GM19372 (cell line): Measurements from ENCODE around the gene ELF4.

Experiments
- ATAC-seq: cut with Tn5 transposase; IDR thresholded peaks from one replicate; pipeline ENCODE4 v1.9.1; 2021; ENCODE audit warnings: mild to moderate bottlenecking, low read depth, moderate library complexity; ENCODE audit not compliant: unreplicated experiment

The ELF4 gene

DNA sequence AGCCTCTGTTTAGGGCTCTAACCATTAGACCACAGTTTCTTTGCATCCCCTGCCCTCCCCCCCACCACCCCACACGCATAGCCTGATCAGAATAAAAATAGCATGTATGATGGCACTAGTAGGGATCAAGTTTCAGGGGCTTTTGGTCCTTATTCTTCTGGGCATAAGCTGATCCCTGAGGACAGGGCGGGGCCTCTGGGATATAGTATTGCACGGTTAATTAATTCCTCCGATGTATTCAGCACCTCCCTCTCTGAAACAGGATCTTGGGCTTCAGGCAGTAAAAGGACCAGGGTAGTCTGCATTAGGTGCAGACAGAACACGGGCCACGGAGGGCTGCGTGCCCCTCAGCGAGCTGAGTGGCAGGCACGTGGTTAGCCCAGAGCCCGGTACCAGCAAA, 57.1 kb downstream of the ELF4 start:
- no peak for ATAC-seq

DNA sequence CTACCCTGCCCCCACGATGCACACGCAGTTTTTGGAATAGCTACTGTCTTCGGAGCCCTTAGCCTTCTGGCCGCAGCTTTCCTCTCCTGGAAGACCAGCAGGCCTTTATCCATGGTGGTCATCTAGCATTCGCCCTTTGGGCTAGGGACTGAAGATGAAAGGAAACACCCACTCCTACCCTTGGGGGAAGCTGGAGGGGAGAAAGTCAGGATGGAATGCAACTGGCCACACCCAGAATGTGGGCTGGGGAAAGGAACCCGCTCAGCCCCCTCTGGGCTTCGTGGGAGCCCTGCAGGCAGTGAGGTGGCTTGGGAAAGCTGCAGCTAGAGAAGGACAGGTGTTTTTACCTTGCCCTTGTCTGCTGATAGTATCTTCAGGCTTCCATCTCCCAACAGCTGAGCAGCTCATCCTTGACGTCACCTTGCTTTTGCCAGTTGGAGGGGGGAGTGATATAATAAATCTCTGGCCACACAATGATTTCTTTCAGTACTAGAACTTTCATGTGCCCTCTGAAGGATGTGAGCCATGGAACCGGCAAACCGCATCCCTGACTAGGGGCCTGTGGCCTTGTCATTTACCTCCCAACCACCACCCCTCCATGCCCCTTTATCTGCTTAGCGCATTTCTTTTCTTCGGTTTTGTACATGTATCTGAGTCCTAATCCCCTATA, 59.0 kb downstream of the ELF4 start:
- no peak for ATAC-seq

DNA sequence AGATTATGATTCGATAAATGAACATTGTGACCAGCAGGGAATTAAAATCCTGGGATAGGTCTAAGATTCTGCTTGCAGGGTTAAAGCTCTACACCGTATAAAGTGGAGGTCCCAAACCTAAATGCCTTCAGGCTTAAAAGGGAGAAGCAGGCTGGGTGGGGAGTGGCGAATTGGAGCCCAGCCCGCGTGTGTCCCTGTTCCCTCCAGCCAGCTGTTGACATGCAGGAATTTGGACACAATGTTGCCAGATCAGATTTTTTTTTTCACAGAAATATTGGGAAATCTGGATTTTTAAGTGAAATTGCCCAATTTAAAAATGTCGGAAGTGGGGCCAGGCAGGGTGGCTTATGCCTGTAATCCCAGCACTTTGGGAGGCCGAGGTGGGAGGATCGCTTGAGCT, 60.5 kb downstream of the ELF4 start:
- no peak for ATAC-seq

DNA sequence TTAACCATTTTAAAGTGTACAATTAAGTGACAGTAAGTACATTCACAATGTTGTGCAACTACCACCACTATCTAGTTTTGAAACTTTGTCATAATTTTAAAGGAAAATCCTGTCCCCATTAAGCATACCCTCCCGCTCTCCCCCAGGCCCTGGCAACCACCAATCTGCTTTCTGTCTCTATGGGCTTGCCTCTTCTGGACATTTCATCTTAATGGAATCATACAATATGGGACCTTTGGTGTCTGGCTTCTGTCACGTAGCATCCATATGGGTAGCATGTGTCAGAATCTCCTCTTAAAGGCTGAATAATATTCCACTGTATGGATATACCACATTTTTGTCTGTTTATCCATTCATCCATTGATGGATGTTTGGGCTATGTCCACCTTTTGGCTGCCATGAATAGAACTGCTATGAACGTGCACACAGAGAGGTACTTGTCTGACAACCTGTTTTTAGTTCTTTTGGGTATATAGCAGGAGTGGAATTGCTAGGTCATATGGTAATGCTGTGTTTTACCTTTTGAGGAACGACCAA, 61.5 kb downstream of the ELF4 start:
- no peak for ATAC-seq

DNA sequence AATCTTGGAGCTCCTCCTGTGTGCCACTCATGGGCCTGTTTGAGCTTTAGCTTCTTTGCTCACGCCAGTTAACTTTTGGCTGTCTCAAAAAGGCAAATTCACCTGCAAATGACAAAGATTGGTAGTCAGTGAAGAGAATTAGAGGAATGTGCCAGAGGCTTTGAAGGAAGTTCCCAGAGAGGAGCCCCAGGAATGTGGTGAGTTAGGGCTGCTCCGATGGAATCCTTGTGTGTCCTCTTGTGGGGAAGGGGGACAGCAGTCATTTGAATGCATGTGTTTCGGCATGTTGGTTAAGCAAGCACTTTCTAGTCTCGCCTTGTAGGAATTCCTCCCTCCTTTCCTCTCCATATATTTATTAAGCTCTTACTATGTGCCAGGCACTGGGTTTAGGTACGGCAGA, 62.9 kb downstream of the ELF4 start:
- ATAC-seq: no peak

DNA sequence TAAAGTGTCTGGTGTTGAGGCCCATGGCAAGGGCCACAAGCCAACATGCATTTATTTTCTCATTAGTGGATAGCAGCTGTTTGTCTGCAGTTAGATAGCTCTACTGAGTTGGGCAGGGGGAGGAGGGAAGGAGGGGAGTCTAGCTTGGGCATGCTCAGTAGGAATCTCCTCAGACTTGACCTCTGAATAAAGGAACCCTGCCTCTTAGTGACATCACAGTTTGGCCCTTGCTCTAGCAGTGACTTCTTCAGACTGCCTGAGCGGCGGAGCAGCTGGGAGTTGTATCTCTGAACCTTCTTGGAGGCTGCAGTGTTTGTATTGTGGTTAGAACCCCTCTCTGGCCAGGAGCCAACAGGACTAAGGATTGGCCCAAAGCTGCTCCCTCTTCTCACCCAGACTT, 70.5 kb downstream of the ELF4 start:
- ATAC-seq: no peak

DNA sequence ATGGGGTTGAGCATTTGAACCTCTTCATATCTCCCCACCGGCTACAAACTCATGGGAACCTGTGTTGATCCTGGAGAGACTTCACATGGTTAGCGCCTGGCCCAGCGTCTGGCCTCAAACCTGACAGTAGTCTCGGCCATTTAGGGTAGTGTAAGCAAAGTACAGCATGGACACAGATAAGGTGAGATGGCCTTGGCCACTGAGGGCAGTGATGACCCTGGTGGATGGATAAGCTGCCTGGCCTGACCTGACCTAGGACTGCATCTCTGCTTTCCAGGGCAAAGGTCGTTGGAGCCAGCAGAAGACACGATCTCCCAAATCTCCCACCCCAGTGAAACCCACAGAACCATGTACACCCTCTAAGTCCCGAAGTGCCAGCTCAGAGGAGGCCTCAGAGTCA, 76.1 kb downstream of the ELF4 start:
- ATAC-seq: no peak

DNA sequence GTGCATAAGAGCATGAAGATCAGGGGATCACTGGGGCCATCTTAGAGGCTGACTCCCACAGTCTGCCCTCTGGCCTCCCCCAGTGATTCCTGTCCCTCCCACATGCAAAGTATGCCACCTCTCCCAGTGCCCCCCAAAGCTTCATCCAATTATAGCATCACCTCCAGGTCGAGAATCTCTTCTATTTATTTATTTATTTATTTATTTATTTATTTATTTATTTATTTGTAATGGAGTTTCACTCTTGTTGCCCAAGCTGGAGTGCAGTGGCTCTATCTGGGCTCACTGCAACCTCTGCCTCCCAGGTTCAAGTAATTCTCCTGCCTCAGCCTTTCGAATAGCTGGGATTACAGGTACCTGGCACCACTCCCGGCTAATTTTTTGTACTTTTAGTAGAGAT, 77.7 kb downstream of the ELF4 start:
- ATAC-seq: no peak

DNA sequence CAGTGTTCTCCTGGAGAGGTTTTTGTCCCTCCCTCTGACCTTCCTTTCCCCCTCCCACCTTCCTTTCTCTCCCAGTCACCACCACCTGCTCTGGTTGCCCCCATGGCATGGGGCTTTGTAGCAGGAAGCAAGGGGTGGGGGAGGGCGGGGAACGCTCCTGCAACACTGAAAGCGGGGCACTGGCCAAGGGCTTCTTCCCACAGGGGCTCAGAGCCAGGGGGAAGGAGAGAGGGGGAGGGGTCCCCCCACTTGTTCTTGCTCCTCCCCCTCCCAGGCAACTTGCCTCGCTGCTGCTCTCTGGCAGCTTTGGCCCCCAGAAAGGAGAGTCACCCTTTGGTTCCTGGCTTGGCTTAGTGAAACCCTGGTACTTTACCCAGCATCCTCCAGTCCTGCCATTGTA, 79.5 kb downstream of the ELF4 start:
- ATAC-seq: no peak

DNA sequence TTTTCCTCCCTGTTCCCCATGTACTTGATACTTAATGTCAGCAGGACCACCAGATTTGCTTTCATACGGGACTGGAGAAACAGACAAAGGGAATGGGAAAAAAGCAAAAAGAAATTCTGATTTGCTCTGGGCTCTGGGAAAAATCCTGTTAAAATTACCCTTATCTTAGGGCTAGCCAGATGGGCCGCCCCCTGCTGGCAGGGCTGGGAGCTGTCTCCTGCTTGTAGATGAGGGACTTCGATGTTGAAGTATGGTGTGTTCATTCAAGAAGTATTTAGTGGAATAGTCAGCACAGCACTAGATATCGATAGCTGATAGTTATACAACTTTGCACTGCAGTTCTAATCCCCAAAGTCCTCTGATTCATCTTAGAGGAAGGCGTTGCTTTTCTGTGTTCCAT, 82.1 kb downstream of the ELF4 start:
- ATAC-seq: no peak

DNA sequence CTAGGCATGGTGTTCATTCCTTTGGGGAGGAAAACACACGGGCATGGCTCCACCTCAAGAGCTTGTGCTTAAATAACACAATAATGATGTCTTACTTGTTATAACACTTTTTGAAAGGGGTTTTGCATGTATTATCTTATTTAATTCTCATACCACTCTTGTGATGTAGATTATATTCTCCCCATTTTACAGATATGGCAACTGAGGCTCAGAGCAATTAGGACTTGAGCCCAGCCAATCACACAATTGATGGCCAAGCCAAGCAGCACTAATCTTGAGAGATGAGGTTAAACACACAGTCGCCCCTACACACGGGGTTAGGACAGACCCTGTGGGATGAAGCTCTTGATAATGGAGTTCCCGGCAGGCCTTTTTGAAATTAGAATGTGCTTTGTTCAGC, 82.7 kb downstream of the ELF4 start:
- ATAC-seq: no peak

DNA sequence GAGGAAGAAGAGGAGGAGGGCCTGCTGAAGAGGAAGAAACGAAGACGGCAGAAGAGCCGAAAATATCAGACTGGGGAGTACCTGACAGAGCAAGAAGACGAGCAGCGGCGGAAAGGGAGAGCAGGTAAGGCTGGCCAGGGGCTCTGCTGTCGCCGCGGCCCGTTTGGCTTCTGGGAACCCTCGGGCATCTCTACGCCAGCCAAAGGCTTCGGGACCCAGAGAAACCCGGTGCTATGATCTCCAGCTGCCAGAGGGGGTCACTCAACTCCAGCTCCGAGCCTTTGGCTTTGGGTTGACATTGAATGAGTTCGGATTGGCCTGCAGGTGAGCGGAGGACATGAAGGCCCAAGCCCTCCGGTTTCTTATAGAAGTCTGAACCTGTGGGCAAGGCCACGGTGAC, 85.0 kb downstream of the ELF4 start:
- ATAC-seq: no peak

DNA sequence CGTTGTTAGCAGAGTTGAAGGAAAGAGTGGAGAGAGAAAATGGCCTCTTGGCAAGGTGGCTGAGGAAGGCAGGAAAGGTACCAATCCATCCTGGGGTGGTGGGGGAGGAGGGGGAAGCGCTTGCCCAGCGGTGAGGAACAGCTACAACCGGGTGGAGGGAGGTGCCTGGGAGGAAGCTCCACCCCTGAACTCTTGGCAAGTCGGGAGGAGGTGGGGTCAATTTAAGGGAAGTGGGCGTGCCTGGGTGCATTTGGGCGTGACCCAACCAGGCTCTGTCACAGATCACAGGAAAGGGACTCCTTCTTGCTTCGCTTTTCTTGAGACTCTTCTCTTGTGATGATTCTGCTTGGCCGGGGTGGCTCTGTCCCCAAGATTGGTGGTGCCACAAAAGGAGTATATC, 86.2 kb downstream of the ELF4 start:
- peak; percentile 99 for ATAC-seq

DNA sequence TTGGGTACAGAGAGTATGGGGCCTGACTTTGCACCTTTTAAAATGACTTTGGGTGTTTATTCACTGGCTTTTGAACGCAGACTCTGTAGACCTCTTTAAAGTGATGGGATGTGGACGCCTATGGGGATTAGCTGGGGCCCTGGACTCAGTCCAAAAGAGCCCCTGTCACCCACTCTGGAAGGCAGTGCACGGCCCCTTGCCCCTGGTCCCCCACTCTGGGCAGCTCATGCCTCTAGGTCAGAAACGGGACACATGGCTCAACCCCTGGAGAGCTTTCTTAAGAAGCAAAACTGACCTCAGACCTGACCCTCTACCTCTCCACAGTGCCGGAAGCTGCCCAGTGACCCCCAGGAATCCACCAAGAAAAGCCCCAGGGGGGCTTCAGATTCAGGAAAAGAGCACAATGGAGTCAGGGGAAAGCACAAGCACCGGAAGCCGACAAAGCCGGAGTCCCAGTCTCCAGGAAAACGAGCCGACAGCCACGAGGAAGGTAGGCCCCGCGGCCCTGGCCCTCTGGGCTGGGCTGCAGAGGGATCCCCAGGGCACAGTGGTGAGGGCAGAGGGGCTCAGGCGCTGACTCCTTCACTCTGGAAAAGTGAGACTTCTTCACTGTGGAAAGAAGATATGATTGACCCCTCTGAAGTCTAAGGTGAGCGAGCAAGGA, 89.5 kb downstream of the ELF4 start:
- no peak for ATAC-seq

DNA sequence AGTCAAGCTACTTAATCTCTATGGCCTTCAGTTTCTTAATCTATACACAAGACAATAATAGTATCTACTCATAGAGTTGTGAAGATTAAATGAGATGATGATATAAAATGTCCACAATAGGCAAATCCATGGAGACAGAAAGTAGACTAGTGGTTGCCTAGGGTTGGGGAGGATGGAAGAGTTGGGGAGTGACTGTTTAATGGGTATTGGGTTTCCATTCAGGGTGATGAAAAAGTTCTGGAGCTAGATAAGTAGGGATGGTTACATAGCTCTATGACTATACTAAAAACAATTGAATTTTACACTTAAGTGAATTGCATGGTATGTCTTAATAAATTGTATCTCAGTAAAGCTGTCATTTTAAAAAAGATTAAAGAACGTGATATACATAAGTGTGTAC, 92.2 kb downstream of the ELF4 start:
- ATAC-seq: no peak

DNA sequence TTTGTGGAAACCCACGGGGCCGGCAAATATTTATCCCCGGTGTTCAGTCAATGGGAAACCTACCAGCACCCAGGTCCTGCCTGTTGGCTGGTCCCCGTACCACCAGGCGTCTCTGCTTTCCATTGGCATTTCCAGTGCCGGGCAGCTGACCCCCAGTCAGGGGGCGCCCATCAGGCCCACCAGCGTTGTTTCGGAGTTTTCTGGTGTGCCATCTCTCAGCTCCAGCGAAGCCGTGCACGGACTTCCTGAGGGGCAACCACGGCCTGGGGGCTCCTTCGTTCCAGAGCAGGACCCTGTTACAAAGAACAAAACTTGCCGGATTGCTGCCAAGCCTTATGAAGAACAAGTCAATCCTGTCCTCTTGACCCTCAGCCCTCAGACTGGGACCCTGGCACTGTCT, 95.1 kb downstream of the ELF4 start:
- no peak for ATAC-seq
